Hematopoietic multipotent progenitor cell treated with erythropoietin and hydrocortisone succinate and interleukin-3 and kit ligand, for 4 days (in vitro differentiated cells): ENCODE results near the gene GNG12.

Source experiments
- DNase-seq: peaks from one replicate; pipeline ENCODE4 v3.0.0-alpha.2; 2015

GNG12 gene

GRCh38 chr1:67839826-67840225 lies 6.6 kb upstream of the GNG12 start:
- DNase-seq = no peak

GRCh38 chr1:67838180-67838910 lies 5.1 kb upstream of the GNG12 start:
- DNase-seq = no peak

DNA sequence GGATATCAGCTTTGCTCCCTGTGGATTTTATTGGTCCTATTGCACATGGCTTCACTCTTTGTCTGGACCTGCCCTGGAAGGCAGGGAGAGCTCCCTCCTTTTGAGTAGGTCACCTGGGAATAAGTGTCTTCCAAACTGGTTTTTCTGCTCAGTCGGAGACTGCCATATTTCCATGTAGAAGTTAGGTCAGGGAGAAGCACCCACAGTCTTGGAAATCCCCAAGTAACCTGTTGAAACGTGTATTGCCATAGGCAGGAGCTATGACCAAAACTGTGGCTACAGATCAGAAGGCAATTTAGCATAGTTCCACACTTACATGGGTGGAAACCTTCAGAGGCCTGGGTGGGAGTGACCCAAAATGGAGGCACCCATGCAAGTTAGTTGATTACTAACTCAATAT lies 3.5 kb upstream of the GNG12 start:
- DNase-seq = no peak

GRCh38 chr1:67835663-67836452 lies 2.6 kb upstream of the GNG12 start:
- DNase-seq = no peak

- DNase-seq = no peak
These were observed 1.1 kb upstream of the GNG12 start for GRCh38 chr1:67834246-67834877.

DNA sequence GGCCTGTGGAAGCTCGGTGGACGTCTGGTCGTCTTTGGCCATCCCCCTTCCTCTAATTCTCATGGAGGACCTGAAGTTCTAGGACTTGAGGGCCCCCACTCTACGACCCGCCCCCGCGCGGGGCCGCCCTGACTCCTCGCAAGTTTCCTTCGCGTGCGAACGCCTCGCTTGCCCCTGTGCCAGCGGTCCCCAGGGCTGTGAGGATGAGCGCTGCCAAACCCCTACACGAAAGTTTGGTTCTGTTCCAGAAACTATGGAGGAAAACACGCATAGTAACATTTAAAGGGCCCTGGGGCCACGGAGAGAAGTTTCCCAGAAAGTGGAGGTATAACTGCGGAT lies 304 bp upstream of the GNG12 start:
- peak; percentile 12 for DNase-seq

GRCh38 chr1:67831850-67832513 lies 1.3 kb downstream of the GNG12 start:
- DNase-seq = peak; percentile 25

- no peak for DNase-seq
These were observed 2.1 kb downstream of the GNG12 start for GRCh38 chr1:67830928-67831830.

DNA sequence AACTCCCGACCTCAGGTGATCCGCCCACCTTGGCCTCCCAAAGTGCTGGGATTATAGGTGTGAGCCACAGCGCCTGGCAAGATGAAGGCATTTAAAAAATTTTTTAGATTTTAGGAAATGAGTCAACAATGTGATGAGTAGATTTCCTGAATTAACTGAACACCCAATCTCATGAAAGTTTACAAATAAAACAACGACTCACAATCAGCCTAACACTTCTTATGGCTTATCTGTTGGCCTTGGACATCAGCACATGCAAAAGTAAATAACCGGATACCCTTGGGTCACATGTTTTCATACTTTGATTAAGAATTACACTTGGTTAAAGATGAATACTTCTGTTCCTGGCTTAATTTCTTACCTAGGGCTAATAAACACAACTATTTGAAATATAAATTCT lies 3.0 kb downstream of the GNG12 start:
- no peak for DNase-seq

GRCh38 chr1:67827688-67828087 lies 5.6 kb downstream of the GNG12 start:
- no peak for DNase-seq

DNA sequence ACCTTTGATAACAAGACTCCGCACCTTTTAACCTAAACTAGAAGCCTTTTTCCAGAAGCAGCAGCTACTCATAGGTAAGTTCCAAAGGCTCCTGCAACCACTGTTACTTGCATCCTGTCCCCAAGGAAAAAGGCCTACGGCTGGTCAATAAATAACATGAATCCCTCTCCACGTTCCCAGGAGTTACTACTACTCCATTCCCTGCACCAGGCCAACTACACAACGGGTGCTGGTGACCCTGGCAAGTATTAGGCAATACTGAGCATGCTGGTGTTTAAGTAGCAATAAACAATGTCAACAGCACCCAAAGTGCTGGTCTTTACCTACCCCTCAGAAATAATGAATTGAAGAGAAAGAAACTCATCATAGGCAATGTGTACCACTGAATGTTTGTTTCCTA lies 7.7 kb downstream of the GNG12 start:
- DNase-seq = no peak

DNA sequence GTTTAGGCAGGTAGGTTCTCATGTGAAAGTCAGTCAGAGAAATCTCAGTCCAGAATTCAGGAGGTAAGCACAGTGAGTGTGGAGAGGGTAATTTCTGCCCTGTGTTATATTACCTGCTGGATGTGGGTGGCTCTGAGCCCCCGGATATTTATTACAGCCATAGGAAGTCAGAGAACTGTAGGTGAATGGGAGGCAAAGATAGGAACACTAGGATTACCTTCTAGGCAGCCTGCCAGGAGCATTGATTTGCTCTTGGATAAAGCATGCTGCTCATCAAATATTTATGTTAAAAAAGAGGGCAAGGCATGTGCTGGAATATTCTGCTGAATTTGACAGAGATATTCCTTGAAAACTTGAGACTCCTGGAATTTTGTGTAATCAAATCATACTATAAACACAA lies 8.5 kb downstream of the GNG12 start:
- no peak for DNase-seq

DNA sequence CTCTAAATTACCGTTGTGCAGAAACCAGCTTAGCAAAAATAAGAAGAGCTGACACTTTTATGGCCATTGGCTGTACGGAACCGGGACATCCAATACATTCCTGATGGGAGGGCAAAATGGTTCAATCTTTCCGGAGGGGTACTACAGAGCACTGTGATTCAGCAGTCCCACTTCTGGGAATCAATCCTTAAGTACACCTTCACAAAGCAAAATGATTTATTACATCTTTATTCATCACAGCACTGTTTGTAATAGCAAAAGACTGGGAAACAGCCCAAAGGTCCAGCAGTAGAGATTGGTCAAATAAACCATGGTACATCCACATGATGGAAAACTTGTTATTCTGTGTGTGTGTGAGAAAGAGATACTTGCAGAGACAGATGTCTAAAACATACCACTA lies 9.7 kb downstream of the GNG12 start:
- DNase-seq = no peak

DNA sequence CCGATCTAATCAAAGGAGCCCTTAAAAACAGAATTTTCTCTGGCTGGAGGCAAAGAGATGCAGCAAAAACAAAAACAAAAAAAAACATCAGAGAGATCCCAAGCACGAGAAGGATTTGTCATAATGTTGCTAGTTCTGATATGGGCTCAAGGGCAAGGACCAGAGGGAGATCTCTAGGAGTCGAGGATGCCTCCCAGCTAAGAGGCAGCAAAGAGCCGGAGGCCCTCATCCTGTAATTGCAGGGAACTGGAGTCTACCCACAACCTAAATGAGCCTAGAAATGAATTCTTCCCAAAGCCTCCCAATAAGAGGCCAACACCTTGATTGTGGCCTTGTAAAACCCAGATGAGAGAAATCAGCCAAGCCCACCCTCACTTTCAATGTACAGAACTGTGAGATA lies 12.0 kb downstream of the GNG12 start:
- DNase-seq = no peak

GRCh38 chr1:67818725-67819301 lies 14.5 kb downstream of the GNG12 start:
- no peak for DNase-seq

- DNase-seq = no peak
These were observed 15.1 kb downstream of the GNG12 start for GRCh38 chr1:67818162-67818561.

DNA sequence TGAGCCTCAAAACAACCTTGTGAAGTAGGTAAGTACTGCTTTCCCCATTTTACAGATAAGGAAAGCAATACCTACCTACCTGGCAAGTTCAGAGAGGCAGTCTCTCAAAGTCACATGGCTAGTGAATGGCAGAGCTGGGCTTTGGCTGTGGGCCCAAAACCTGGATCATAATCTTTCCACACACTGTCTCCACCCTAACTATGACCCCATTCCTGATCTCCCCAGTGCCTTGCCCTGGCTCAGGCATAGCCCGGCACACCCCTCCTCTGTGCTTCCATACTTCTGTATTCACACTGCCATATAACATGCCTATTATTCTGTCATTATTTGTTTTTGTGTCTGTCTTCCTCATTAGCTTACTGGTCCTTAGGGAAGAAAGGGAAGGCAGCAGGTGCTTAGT lies 15.9 kb downstream of the GNG12 start:
- DNase-seq = no peak

- DNase-seq = no peak
These were observed 16.8 kb downstream of the GNG12 start for GRCh38 chr1:67816506-67816905.

DNA sequence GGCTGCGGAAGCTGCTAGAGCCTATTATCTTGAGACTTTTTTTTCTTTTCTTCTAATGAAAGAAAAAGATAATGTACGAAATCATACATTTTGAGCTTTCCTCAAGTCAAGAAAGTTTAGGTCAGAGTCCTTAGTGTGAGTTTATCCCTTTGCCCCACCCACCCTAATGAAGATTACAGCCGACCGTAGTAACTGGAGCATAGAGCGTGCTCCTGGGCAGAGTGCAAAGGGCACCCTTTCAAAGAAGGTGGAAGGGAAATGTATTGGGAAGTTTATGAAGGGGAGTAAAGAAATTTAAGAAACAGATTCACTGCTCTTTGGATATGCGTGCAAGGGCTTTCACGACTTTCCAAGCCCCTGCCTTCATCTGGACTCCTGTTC lies 17.2 kb downstream of the GNG12 start:
- no peak for DNase-seq

- DNase-seq = no peak
These were observed 17.8 kb downstream of the GNG12 start for GRCh38 chr1:67815303-67816094.

DNA sequence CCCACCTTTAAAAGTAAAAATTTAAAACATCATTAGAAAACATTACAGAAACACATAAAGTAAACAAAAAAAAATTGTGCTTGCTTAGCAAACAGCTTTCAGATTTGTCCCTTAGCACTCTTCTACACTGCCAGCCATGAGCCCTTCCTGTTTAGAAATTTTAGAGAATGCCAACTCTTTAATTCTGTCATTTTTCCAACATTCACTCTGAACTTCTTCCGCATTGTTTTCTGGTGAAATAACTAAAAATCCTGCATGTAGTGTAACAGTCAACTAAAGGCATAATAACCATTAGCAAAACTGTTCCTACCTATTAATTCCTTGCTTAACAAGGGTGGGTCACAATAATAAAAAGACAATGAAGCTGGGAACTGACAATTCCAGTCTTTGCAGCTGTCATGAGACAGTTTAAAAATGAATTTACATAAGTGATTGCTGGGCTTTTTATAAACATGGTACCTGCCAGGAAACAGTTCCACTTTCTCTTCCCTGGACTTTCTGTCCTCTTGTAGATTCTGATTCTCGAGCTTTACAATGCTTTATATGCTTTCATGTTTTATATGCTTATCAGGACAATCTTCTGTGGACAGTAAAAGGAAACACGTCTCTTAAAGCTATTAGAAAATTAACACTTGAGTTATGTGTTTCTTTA lies 19.0 kb downstream of the GNG12 start:
- no peak for DNase-seq
